Measurements from ENCODE around the gene PHYHD1.

GRCh38 chr9:128921881-128922763, 1.3 kb downstream of the PHYHD1 start:
- TF ChIP-seq CTCF (IDR thresholded peaks at IDR 0.05) (peak in 3 of 12 donors; percentile 9 to 20 (median 17)), POLR2A (IDR thresholded peaks at IDR 0.05) (no peak)
